Spleen (tissue), 11 donors: ENCODE measurements around the gene MYOM3. TPM values are rescaled to one million over a fixed set of nuclear protein-coding genes. Genes with fewer than 3 reads are reported as not detected.

Experiments used
- DNase-seq: peaks from one replicate; pipeline ENCODE4 v3.0.0-alpha.2; 2020
- H3K27ac ChIP-seq, 8 donors: fragments of 200-600 bp; sonication (generic) in 7 of 8; 1 replicate in 4 of 8; 2 replicates in 4 of 8; pipeline versions ENCODE4 v1.5.0 to v1.8.0; 2016 to 2021; ENCODE audit warnings: inconsistent platforms in 4 of 8, mild to moderate bottlenecking in 4 of 8, moderate library complexity in 1 of 8
- H3K27me3 ChIP-seq, 7 donors: fragments of 200-600 bp; sonication (generic) in 6 of 7; replicated peaks in 1 of 7; 1 replicate in 4 of 7; 2 replicates in 3 of 7; pipeline versions ENCODE4 v1.5.0 to v1.8.0; 2016 to 2021; ENCODE audit warnings: inconsistent platforms in 3 of 7, mild to moderate bottlenecking in 1 of 7
- H3K36me3 ChIP-seq, 6 donors: fragments of 200-600 bp; sonication (generic) in 5 of 6; 1 replicate in 4 of 6; 2 replicates in 2 of 6; pipeline versions ENCODE4 v1.5.0 to v1.8.0; 2016 to 2021; ENCODE audit warnings: inconsistent platforms in 2 of 6
- H3K4me1 ChIP-seq, 6 donors: fragments of 200-600 bp; sonication (generic) in 5 of 6; 1 replicate in 3 of 6; 2 replicates in 3 of 6; pipeline versions ENCODE4 v1.5.0 to v1.8.0; 2016 to 2021; ENCODE audit warnings: inconsistent platforms in 3 of 6
- H3K4me3 ChIP-seq, 8 donors: fragments of 200-600 bp; sonication (generic) in 7 of 8; 1 replicate in 4 of 8; 2 replicates in 4 of 8; pipeline versions ENCODE4 v1.5.0 to v1.8.0; 2016 to 2021; ENCODE audit warnings: inconsistent platforms in 4 of 8, mild to moderate bottlenecking in 4 of 8, moderate library complexity in 2 of 8
- H3K9me3 ChIP-seq, 8 donors: fragments of 200-600 bp; sonication (generic) in 7 of 8; 1 replicate in 4 of 8; 2 replicates in 4 of 8; pipeline versions ENCODE4 v1.5.0 to v1.8.0; 2016 to 2021; ENCODE audit warnings: inconsistent platforms in 4 of 8
- CTCF ChIP-seq, 11 experiments: fragments of 200-600 bp in 7 of 11; fragments of 450-650 bp in 4 of 11; sonication (generic) in 4 of 11; IDR thresholded peaks in 8 of 11; conservative IDR thresholded peaks in 3 of 11; 1 replicate in 7 of 11; 2 replicates in 4 of 11; pipeline versions ENCODE4 v1.4.0 to v1.8.0; 2016 to 2021; ENCODE audit warnings: antibody characterized with exemption in 11 of 11, inconsistent platforms in 4 of 11, mild to moderate bottlenecking in 1 of 11
- POLR2A ChIP-seq, 3 donors: fragments of 450-650 bp; IDR thresholded peaks; one replicate each; pipeline ENCODE4 v1.5.1; 2017; ENCODE audit warnings: antibody characterized with exemption in 3 of 3, mild to moderate bottlenecking in 1 of 3
- POLR2AphosphoS5 ChIP-seq, 3 donors: sonication (generic); formaldehyde crosslinking; IDR thresholded peaks; one replicate each; pipeline ENCODE4 v1.5.1; 2017; ENCODE audit warnings: antibody characterized with exemption in 3 of 3
- WGBS, 5 donors: extraction: QIAGEN DNeasy Blood & Tissue Kit in 3 of 5; methylation state at CpG; one replicate each; pipeline versions ENCODE4 v1.1.5 to v1.1.7; 2013 to 2018; 5-methylcytosine and 5-hydroxymethylcytosine counted together
- intact Hi-C: fragments of 100-400 bp; cut with DNase I; formaldehyde crosslinking; loops from one replicate; pipeline ENCODE4 v1.15.0; 2023; ENCODE audit warnings: low total_unique reads
- polyA plus RNA-seq, 3 donors: library from polyadenylated mRNA; stranded (reverse); fragments of 200-250 nt; gene quantifications; one replicate each; pipeline ENCODE4 v1.2.1, GENCODE V29; 2013
- total RNA-seq, 7 donors: library from RNA; depleted of rRNA in 3 of 7; stranded (reverse); fragments of >200 nt in 3 of 7; fragmentation: NEBNext Ultra II Directional in 4 of 7; extraction: Animal tissue kit (Norgen Biotek cat#: 25700) in 4 of 7; gene quantifications; one replicate each; pipeline versions ENCODE4 v1.1.0 to v1.2.1, GENCODE V29; 2016 to 2021
- donor health status: healthy with polysubstance abuse.
- donor health status: DM: no; HTN: no; CAD: no; lungs with moderate emphysema.
- donor health status: DM: no; HTN: no; CAD: no.
- donor health status: Bipolar disorder and iron deficiency.
- donor health status: healthy.
- donor health status: DM: no; HTN: no; CAD: no.
- donor health status: DM: yes; HTN: yes; CAD: no.

MYOM3 gene
- total and polyA plus RNA-seq, 10 donors, result 0.02 to 0.06 (median 0.06) TPM; not detected in 7

- H3K36me3 ChIP-seq, result no peaks in the 10 kb centered on the region
- peaks cover 0 to 4% (median 0%) of the 10 kb centered on the region in 7 donors for H3K27me3 ChIP-seq
- H3K4me1 ChIP-seq, result no peaks in the 10 kb centered on the region
- H3K27ac ChIP-seq, result no peak overlapping the region
- no peak overlapping the region for H3K4me3 ChIP-seq
- peaks cover 0 to 37% (median 20%) of the 10 kb centered on the region in 8 donors for H3K9me3 ChIP-seq
- no peak for DNase-seq
- 78 to 90% (median 88%) methylated on average over 3 of the region's 3 CpGs for WGBS, 5 donors
- intact Hi-C loops, result no loop called here
- TF ChIP-seq POLR2AphosphoS5 (IDR thresholded peaks at IDR 0.05) (no peak), POLR2A (IDR thresholded peaks at IDR 0.05) (no peak), CTCF (IDR thresholded peaks at IDR 0.05 in 8 of 11, conservative IDR thresholded peaks at IDR 0.05 in 3 of 11) (no peak)
Measured at GRCh38 chr1:24130385-24130784, 18.4 kb upstream of the MYOM3 start.

- DNase-seq, result no peak
- 80 to 91% (median 83%) methylated on average over 7 of the region's 7 CpGs for WGBS, 5 donors
Measured at GRCh38 chr1:24127801-24128363, 15.9 kb upstream of the MYOM3 start.

DNA sequence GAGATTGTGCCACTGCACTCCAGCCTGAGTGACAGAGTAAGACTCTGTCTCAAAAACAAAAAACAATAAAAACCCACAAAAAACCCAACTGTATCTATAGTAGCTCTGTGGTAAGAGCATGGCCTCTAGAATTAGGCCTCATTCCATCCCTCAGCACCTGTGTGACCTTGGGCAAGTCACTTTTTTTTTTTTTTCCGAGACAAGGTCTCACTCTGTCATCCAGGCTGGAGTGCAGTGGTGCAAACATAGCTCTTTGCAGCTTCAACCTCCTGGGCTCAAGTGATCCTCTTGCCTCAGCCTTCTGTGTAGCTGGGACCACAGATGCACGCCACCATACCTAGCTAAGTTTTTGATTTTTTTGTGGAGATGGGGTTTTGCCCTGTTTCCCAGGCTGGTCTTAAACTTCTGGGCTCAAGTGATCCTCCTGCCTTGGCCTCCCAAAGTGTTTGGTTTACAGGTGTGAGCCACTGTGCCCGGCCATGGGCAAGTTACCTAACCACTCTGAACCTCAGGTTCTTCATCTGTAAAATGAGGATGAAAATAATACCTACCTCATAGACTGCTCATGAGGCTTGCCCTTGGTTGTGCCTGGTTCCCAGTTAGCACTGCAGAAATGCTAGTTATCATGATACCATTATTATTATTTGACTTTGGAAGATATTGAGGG is 15.3 kb upstream of the MYOM3 start:
- TF ChIP-seq CTCF (IDR thresholded peaks at IDR 0.05 in 8 of 11, conservative IDR thresholded peaks at IDR 0.05 in 3 of 11) (no peak), POLR2A (IDR thresholded peaks at IDR 0.05) (no peak), POLR2AphosphoS5 (IDR thresholded peaks at IDR 0.05) (no peak)
- intact Hi-C loops, result no loop called here
- DNase-seq, result no peak
- no peaks in the 10 kb centered on the region for H3K4me1 ChIP-seq
- no peak overlapping the region for H3K4me3 ChIP-seq
- H3K36me3 ChIP-seq, result no peaks in the 10 kb centered on the region
- 80 to 92% (median 85%) methylated on average over 3 of the region's 3 CpGs for WGBS, 5 donors
- H3K27ac ChIP-seq, result no peak overlapping the region
- H3K27me3 ChIP-seq, result peaks cover 0 to 4% (median 0%) of the 10 kb centered on the region in 7 donors
- peaks cover 0 to 35% (median 20%) of the 10 kb centered on the region in 8 donors for H3K9me3 ChIP-seq

More at GRCh38 chr1:24127801-24128363, 15.9 kb upstream of the MYOM3 start:
- no peak overlapping the region for H3K4me3 ChIP-seq
- peaks cover 0 to 4% (median 0%) of the 10 kb centered on the region in 7 donors for H3K27me3 ChIP-seq
- no peaks in the 10 kb centered on the region for H3K4me1 ChIP-seq
- H3K9me3 ChIP-seq, result peaks cover 0 to 35% (median 20%) of the 10 kb centered on the region in 8 donors
- TF ChIP-seq POLR2A (IDR thresholded peaks at IDR 0.05) (no peak), CTCF (IDR thresholded peaks at IDR 0.05 in 8 of 11, conservative IDR thresholded peaks at IDR 0.05 in 3 of 11) (no peak), POLR2AphosphoS5 (IDR thresholded peaks at IDR 0.05) (no peak)
- intact Hi-C loops, result no loop called here
- no peaks in the 10 kb centered on the region for H3K36me3 ChIP-seq
- no peak overlapping the region for H3K27ac ChIP-seq

DNA sequence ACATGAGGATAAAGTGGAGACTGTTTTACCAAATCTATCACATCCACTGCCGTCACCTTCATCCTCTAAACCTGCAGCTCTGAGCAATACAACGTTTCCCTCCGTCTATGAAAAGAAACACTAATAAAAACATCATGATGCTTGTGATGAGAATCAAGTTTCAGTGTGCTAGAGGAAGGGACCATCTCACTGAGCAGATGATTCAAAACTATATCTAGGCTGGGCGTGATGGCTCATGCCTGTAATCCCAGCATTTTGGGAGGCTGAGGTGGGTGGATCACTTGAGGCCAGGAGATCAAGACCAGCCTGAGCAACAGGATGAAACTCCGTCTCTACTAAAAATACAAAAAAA is 14.7 kb upstream of the MYOM3 start:
- intact Hi-C loops, result no loop called here
- Histone ChIP-seq H3K36me3 (no peaks in the 10 kb centered on the region), H3K4me3 (no peak overlapping the region), H3K4me1 (no peaks in the 10 kb centered on the region), H3K27ac (no peak overlapping the region), H3K9me3 (peaks cover 0 to 28% (median 20%) of the 10 kb centered on the region in 8 donors), H3K27me3 (peaks cover 0 to 4% (median 0%) of the 10 kb centered on the region in 7 donors)
- 75 to 87% (median 79%) methylated on average over 5 of the region's 5 CpGs for whole genome bisulfite sequencing, 5 donors
- DNase-seq, result no peak
- no peak for TF ChIP-seq POLR2AphosphoS5 (IDR thresholded peaks at IDR 0.05)
- TF ChIP-seq CTCF (IDR thresholded peaks at IDR 0.05 in 8 of 11, conservative IDR thresholded peaks at IDR 0.05 in 3 of 11), result no peak
- TF ChIP-seq POLR2A (IDR thresholded peaks at IDR 0.05), result no peak
